MM.1S (cell line): ENCODE results near the gene RAB3D.

Experiments
- DNase-seq: peaks from one replicate; pipeline ENCODE4 v3.0.0-alpha.2; 2015
- H2AFZ ChIP-seq: fragments of 300-600 bp; sonication (generic); 2 replicates; pipeline ENCODE4 v1.6.0; 2016; ENCODE audit warnings: antibody characterized with exemption, low read length
- H3F3A ChIP-seq: fragments of 300-600 bp; sonication (generic); 2 replicates; pipeline ENCODE4 v1.6.1; 2016; ENCODE audit warnings: mild to moderate bottlenecking, antibody characterized with exemption, low read length, moderate library complexity, mixed read lengths; ENCODE audit not compliant: insufficient read depth
- H3K27ac ChIP-seq: fragments of 300-600 bp; sonication (generic); 2 replicates; pipeline ENCODE4 v1.5.1; 2016; ENCODE audit warnings: mild to moderate bottlenecking, low read length
- H3K27me3 ChIP-seq: fragments of 300-600 bp; sonication (generic); replicated peaks from 2 replicates; pipeline ENCODE4 v1.6.0; 2016; ENCODE audit warnings: low read length; ENCODE audit not compliant: insufficient read depth
- H3K36me3 ChIP-seq: fragments of 300-600 bp; sonication (generic); replicated peaks from 2 replicates; pipeline ENCODE4 v1.6.1; 2016; ENCODE audit warnings: mild to moderate bottlenecking, low read length, mixed read lengths; ENCODE audit not compliant: insufficient read depth
- H3K4me1 ChIP-seq: fragments of 300-600 bp; sonication (generic); 2 replicates; pipeline ENCODE4 v1.6.1; 2016; ENCODE audit warnings: low read length, mixed read lengths
- H3K4me2 ChIP-seq: fragments of 300-600 bp; sonication (generic); 2 replicates; pipeline ENCODE4 v1.6.0; 2016; ENCODE audit warnings: low read depth, low read length
- H3K4me3 ChIP-seq: fragments of 300-600 bp; sonication (generic); 2 replicates; pipeline ENCODE4 v1.5.1; 2016; ENCODE audit warnings: low read length, mixed read lengths
- H3K79me2 ChIP-seq: fragments of 300-600 bp; sonication (generic); 2 replicates; pipeline ENCODE4 v1.6.1; 2016; ENCODE audit warnings: mixed run types, low read length, mixed read lengths
- H3K9ac ChIP-seq: fragments of 300-600 bp; sonication (generic); 2 replicates; pipeline ENCODE4 v1.6.1; 2016; ENCODE audit warnings: low read length, mixed read lengths
- H3K9me2 ChIP-seq: fragments of 300-600 bp; sonication (generic); replicated peaks from 2 replicates; pipeline ENCODE4 v1.6.1; 2016; ENCODE audit warnings: mild to moderate bottlenecking, low read length, mixed read lengths; ENCODE audit not compliant: insufficient read depth
- H3K9me3 ChIP-seq: fragments of 300-600 bp; sonication (generic); replicated peaks from 2 replicates; pipeline ENCODE4 v1.6.1; 2016; ENCODE audit warnings: mild to moderate bottlenecking, low read length, mixed read lengths; ENCODE audit not compliant: insufficient read depth
- H4K20me1 ChIP-seq: fragments of 300-600 bp; sonication (generic); 2 replicates; pipeline ENCODE4 v1.6.1; 2016; ENCODE audit warnings: mild to moderate bottlenecking, low read length, moderate library complexity, mixed read lengths; ENCODE audit not compliant: insufficient read depth
- EZH2 ChIP-seq: fragments of 300-600 bp; sonication (generic); optimal IDR thresholded peaks from 2 replicates; pipeline ENCODE3; 2017; ENCODE audit warnings: low read depth, mild to moderate bottlenecking, antibody characterized with exemption, low read length, mixed read lengths
- EZH2phosphoT487 ChIP-seq: fragments of 300-600 bp; sonication (generic); IDR thresholded peaks from 2 replicates; pipeline ENCODE4 v1.6.1; 2018; ENCODE audit warnings: antibody characterized with exemption, low read length
- TF ChIP-seq, protein P1 (sequence below): fragments of 300-600 bp; sonication (generic); IDR thresholded peaks from 2 replicates; pipeline ENCODE4 v1.5.1; 2016; ENCODE audit warnings: antibody characterized with exemption, low read length, mixed read lengths

RAB3D gene

GRCh38 chr19:11279505-11280236 lies 59.8 kb downstream of the RAB3D start:
- Histone ChIP-seq H3K4me2 (no peak overlapping the region), H3K4me3 (no peak overlapping the region), H3K36me3 (no peaks in the 10 kb centered on the region), H3K79me2 (no peaks in the 10 kb centered on the region), H4K20me1 (no peaks in the 10 kb centered on the region), H3K4me1 (0 out of 2 replicates have a peak, but pooled peaks cover 3% of the 10 kb centered on the region), H3K9me3 (no peaks in the 10 kb centered on the region), H3K9ac (no peak overlapping the region), H3K9me2 (no peaks in the 10 kb centered on the region), H3F3A (peaks cover 9% of the 10 kb centered on the region), H3K27ac (no peak overlapping the region), H3K27me3 (peaks cover 66% of the 10 kb centered on the region), H2AFZ (no peak overlapping the region)
- no peak for TF ChIP-seq EZH2phosphoT487
- TF ChIP-seq, protein P1, sequence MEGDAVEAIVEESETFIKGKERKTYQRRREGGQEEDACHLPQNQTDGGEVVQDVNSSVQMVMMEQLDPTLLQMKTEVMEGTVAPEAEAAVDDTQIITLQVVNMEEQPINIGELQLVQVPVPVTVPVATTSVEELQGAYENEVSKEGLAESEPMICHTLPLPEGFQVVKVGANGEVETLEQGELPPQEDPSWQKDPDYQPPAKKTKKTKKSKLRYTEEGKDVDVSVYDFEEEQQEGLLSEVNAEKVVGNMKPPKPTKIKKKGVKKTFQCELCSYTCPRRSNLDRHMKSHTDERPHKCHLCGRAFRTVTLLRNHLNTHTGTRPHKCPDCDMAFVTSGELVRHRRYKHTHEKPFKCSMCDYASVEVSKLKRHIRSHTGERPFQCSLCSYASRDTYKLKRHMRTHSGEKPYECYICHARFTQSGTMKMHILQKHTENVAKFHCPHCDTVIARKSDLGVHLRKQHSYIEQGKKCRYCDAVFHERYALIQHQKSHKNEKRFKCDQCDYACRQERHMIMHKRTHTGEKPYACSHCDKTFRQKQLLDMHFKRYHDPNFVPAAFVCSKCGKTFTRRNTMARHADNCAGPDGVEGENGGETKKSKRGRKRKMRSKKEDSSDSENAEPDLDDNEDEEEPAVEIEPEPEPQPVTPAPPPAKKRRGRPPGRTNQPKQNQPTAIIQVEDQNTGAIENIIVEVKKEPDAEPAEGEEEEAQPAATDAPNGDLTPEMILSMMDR: no peak
- TF ChIP-seq EZH2: no peak
- peak; percentile 70 for DNase-seq

DNA sequence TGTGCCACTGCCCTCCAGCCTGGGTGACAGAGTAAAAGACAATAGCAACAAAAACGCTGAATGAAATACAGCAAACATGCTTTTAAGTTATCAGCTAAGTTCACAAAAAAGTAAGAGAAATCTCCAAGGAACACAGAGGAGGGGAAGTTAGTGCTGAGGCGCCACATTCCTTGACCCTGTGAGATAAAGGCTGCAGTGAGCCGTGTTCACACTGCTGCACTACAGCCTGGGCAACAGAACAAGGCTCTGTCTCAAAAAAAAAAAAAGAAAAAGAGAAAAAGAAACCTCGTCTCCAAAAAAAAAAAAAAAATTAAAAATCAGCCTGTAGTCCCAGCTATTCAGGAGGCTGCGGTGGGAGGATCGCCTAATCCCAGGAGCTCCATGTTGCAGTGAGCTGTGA lies 60.8 kb downstream of the RAB3D start:
- Histone ChIP-seq H3K36me3 (no peaks in the 10 kb centered on the region), H4K20me1 (no peaks in the 10 kb centered on the region), H3K79me2 (no peaks in the 10 kb centered on the region), H3F3A (peaks cover 9% of the 10 kb centered on the region), H3K9ac (no peak overlapping the region), H2AFZ (no peak overlapping the region), H3K4me1 (0 out of 2 replicates have a peak, but pooled peaks cover 3% of the 10 kb centered on the region), H3K9me2 (no peaks in the 10 kb centered on the region), H3K4me2 (no peak overlapping the region), H3K27ac (no peak overlapping the region), H3K27me3 (peaks cover 65% of the 10 kb centered on the region), H3K9me3 (no peaks in the 10 kb centered on the region), H3K4me3 (no peak overlapping the region)
- TF ChIP-seq EZH2phosphoT487: no peak
- no peak for TF ChIP-seq EZH2
- TF ChIP-seq, protein P1: no peak
- no peak for DNase-seq

DNA sequence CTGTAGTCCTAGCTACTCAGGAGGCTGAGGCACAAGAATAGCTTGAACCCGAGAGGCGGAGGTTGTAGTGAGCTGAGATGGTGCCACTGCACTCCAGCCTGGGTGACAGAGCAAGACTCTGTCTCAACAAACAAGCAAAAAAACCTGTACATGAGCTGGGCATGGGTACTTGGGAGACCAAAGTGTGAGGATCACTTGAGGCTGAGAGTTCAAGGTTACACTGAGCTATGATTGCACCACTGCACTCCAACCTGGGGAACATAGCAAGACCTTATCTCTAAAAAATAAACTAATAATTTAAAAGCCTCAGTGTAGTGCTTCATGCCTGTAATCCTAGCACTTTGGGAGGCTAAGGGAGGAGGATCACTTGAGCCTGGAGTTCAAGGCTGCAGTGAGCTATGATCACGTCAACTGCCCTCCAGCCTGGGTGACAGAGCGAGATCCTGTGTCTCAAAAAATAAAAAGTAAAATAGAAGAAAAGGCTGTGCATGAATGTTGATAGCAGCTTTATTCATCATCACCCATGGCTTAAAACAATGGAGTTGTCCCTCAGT lies 64.8 kb downstream of the RAB3D start:
- no peaks in the 10 kb centered on the region for H3K79me2 ChIP-seq
- peaks cover 65% of the 10 kb centered on the region for H3K27me3 ChIP-seq
- H2AFZ ChIP-seq: no peak overlapping the region
- no peaks in the 10 kb centered on the region for H3K9me2 ChIP-seq
- H3K36me3 ChIP-seq: no peaks in the 10 kb centered on the region
- no peak overlapping the region for H3K27ac ChIP-seq
- no peak overlapping the region for H3K4me2 ChIP-seq
- H3K9me3 ChIP-seq: no peaks in the 10 kb centered on the region
- H3F3A ChIP-seq: peaks cover 2% of the 10 kb centered on the region; the same call in 1 of the 2 replicates
- no peak overlapping the region for H3K9ac ChIP-seq
- H4K20me1 ChIP-seq: no peaks in the 10 kb centered on the region
- TF ChIP-seq, protein P1: no peak
- TF ChIP-seq EZH2phosphoT487 (no peak), EZH2 (no peak)
- no peak for DNase-seq
- no peak overlapping the region for H3K4me3 ChIP-seq
- 0 out of 2 replicates have a peak, but pooled peaks cover 2% of the 10 kb centered on the region for H3K4me1 ChIP-seq
